Thoracic aorta (tissue), 2 donors: Measurements from ENCODE around the gene SLAIN1. TPM values are rescaled to one million over a fixed set of nuclear protein-coding genes. Genes with fewer than 3 reads are reported as not detected.

Experiments
- ATAC-seq: fragments of 150-250 bp; one replicate; pipeline ENCODE4 v1.8.0; 2017; ENCODE audit warnings: low read depth; ENCODE audit not compliant: insufficient number of reproducible peaks, low FRiP score
- DNase-seq: peaks from one replicate; pipeline ENCODE4 v3.0.0-alpha.2; 2020; ENCODE audit warnings: low spot score
- H3K27ac ChIP-seq, 2 donors: fragments of 200-600 bp; sonication (generic); 1 replicate in 1 of 2; 2 replicates in 1 of 2; pipeline ENCODE4 v1.5.1; 2016; ENCODE audit warnings: mild to moderate bottlenecking in 2 of 2, moderate library complexity in 2 of 2
- H3K27me3 ChIP-seq: fragments of 200-600 bp; sonication (generic); replicated peaks from 2 replicates; pipeline ENCODE4 v1.6.0; 2016; ENCODE audit warnings: mild to moderate bottlenecking; ENCODE audit not compliant: insufficient read depth
- H3K36me3 ChIP-seq: fragments of 200-600 bp; sonication (generic); one replicate; pipeline ENCODE4 v1.5.1; 2016
- H3K4me1 ChIP-seq, 2 donors: fragments of 200-600 bp; sonication (generic); 1 replicate in 1 of 2; 2 replicates in 1 of 2; pipeline versions ENCODE4 v1.5.1 to v1.6.0; 2016; ENCODE audit warnings: low read depth in 2 of 2, mild to moderate bottlenecking in 1 of 2; ENCODE audit not compliant: control insufficient read depth in 1 of 2
- H3K4me3 ChIP-seq: fragments of 200-600 bp; sonication (generic); 2 replicates; pipeline ENCODE4 v1.5.1; 2016; ENCODE audit warnings: mild to moderate bottlenecking
- H3K9me3 ChIP-seq: fragments of 200-600 bp; sonication (generic); 2 replicates; pipeline ENCODE4 v1.5.1; 2016
- total RNA-seq, 2 donors: library from RNA; depleted of rRNA; stranded (reverse); fragments of >200 nt; gene quantifications; one replicate each; pipeline versions ENCODE4 v1.1.0 to v1.2.3, GENCODE V29; 2016
- TF ChIP-seq, protein P1 (sequence below): fragments of 200-600 bp; sonication (generic); IDR thresholded peaks from one replicate; pipeline ENCODE4 v1.5.1; 2019; ENCODE audit warnings: antibody characterized with exemption

The SLAIN1 gene
- total RNA-seq, 2 donors from 2014 or later = 10.5 to 12.9 TPM

DNA sequence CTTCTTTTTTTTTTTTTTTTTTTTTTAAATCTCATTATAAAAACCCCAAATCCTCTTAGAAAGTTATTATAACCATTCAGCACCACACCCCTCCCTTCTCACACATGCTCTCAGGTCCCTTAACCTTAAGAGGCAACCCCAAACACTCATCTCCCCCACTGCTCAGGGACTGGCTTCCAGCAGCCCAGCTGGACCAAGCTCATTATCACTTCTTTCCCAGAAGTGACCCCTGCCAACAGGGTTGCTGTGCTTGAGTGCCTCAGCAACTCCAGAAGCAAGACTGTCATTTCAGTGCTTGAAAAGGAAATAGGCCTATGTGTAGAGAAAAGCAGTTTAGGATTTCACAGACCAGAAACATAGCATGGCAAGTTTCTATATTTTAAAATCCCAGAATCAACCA lies 84.3 kb downstream of the SLAIN1 start:
- H3K9me3 ChIP-seq = no peaks in the 10 kb centered on the region
- H3K4me1 ChIP-seq = no peaks in the 10 kb centered on the region
- no peak overlapping the region for H3K27ac ChIP-seq
- no peaks in the 10 kb centered on the region for H3K27me3 ChIP-seq
- DNase-seq = no peak
- no peak for ATAC-seq
- TF ChIP-seq, protein P1, sequence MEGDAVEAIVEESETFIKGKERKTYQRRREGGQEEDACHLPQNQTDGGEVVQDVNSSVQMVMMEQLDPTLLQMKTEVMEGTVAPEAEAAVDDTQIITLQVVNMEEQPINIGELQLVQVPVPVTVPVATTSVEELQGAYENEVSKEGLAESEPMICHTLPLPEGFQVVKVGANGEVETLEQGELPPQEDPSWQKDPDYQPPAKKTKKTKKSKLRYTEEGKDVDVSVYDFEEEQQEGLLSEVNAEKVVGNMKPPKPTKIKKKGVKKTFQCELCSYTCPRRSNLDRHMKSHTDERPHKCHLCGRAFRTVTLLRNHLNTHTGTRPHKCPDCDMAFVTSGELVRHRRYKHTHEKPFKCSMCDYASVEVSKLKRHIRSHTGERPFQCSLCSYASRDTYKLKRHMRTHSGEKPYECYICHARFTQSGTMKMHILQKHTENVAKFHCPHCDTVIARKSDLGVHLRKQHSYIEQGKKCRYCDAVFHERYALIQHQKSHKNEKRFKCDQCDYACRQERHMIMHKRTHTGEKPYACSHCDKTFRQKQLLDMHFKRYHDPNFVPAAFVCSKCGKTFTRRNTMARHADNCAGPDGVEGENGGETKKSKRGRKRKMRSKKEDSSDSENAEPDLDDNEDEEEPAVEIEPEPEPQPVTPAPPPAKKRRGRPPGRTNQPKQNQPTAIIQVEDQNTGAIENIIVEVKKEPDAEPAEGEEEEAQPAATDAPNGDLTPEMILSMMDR = no peak
- H3K36me3 ChIP-seq = no peaks in the 10 kb centered on the region
- H3K4me3 ChIP-seq = no peak overlapping the region

DNA sequence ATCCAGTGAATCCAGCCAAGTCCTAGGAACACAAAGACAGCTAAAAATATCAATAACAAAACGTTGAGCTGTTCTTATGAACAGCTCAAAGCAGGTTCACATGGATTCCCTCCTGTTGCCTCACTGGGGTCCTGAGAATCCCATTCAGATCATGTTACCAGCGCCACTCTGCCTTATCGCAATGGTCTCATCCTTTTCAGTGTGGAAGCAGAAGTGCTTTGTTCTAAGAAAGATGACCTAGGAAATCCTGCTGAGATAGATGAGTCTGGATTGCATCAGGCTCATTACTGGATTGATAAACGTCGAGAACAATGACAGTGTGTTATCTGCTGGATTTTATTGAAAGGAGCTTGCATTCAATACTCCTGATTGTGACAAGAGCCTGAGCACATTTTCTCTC lies 87.0 kb downstream of the SLAIN1 start:
- ATAC-seq = no peak
- no peak for DNase-seq
- TF ChIP-seq, protein P1 = no peak
- Histone ChIP-seq H3K4me3 (no peak overlapping the region), H3K27me3 (no peaks in the 10 kb centered on the region), H3K9me3 (no peaks in the 10 kb centered on the region), H3K27ac (no peak overlapping the region), H3K4me1 (no peaks in the 10 kb centered on the region), H3K36me3 (no peaks in the 10 kb centered on the region)

DNA sequence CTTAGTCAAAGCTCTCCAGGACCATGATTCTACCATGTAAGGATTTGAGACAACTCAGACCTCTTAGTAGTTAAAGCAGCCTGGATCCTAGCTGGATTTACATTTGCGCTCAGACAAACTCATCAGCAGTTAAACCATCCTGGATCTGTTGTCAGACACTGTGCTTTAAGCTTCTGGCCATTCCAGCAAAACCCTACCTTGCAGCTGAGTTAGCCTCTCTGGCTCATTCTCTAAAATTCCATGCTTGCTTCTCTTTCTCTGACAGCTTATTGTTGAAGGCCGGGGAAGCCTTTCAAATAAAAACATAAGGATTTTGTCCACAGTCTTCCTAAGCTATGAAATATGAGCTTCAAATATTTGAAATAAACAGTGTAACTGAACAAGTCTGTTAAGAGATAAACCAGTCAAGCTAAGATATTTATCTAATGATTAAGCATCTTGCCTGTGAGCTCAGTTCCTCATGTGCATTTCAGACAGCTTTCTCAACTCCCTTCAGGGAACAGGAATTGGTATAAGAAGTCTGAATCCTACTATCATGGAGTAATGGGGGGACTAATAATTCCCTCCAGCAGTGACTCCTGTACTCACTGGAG lies 89.3 kb downstream of the SLAIN1 start:
- H3K9me3 ChIP-seq = no peaks in the 10 kb centered on the region
- ATAC-seq (no peak), DNase-seq (no peak)
- TF ChIP-seq, protein P1 = no peak
- no peaks in the 10 kb centered on the region for H3K27me3 ChIP-seq
- H3K27ac ChIP-seq = no peak overlapping the region
- no peak overlapping the region for H3K4me3 ChIP-seq
- H3K36me3 ChIP-seq = no peaks in the 10 kb centered on the region
- H3K4me1 ChIP-seq = no peaks in the 10 kb centered on the region

DNA sequence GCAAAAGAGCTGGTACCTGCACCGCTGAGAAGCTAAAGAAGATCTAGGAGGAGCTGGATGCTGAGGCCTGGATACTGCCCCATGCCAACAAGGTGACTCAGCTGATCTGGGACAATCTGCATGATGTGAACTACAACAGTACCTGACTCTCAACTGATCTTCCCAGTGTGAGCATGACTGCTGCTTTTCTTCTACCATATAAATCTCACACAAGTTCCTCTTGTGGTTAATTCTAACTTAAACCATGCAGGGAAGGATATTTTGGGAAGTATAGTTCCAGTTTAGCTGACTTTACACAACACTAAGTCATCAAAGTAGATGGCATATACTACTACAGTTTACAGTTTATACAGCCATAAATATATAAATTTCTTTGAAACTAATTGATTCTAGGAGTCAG lies 91.9 kb downstream of the SLAIN1 start:
- no peak overlapping the region for H3K4me3 ChIP-seq

DNA sequence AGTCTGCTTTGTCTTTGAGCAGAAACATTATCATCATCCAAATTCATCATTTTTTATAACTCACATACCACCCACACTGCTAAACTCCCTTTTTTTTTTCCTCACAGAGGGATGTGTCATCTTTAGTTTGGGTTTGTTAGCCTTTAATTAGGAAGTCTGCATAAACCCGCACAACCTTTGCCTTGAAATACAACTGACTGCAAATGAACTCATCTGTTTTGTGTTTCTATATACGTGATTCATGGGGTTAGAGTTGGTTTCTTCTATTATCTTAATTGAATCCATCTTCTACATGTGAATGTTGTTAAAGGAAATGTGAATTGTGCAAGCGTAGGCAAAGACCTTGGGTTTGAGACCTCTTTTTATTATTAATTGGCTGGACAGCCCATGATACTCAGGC lies 102.7 kb downstream of the SLAIN1 start:
- ATAC-seq (no peak), DNase-seq (no peak)
- no peaks in the 10 kb centered on the region for H3K36me3 ChIP-seq
- no peaks in the 10 kb centered on the region for H3K27me3 ChIP-seq
- no peaks in the 10 kb centered on the region for H3K4me1 ChIP-seq
- TF ChIP-seq, protein P1 = no peak
- no peak overlapping the region for H3K4me3 ChIP-seq
- no peaks in the 10 kb centered on the region for H3K9me3 ChIP-seq
- no peak overlapping the region for H3K27ac ChIP-seq

More for the DNA sequence above, 91.9 kb downstream of the SLAIN1 start:
- Histone ChIP-seq H3K36me3 (no peaks in the 10 kb centered on the region), H3K9me3 (no peaks in the 10 kb centered on the region), H3K27ac (no peak overlapping the region), H3K27me3 (no peaks in the 10 kb centered on the region), H3K4me1 (no peaks in the 10 kb centered on the region)
- TF ChIP-seq, protein P1 = no peak
- DNase-seq = no peak
- ATAC-seq = no peak
